ENCODE data around the gene CEMIP. TPM values are rescaled to one million over a fixed set of nuclear protein-coding genes. Genes with fewer than 3 reads are reported as not detected.

CEMIP gene
- total RNA-seq, 1 donor from 2014 or later = 0.77 TPM

GRCh38 chr15:80991421-80991820 is 212.3 kb downstream of the CEMIP start:
- H3K4me3 Mint-ChIP-seq (ENCODE audit: low read depth) = no peak overlapping the region
- H3K27me3 Mint-ChIP-seq = no peaks in the 10 kb centered on the region
- TF ChIP-seq CTCF (IDR thresholded peaks at IDR 0.05; ENCODE audit: unreplicated experiment) = no peak
- no peaks in the 10 kb centered on the region for H3K36me3 Mint-ChIP-seq (ENCODE audit: insufficient read depth)
- H3K27ac Mint-ChIP-seq = no peak overlapping the region
- H3K9me3 Mint-ChIP-seq (ENCODE audit: low read depth) = no peaks in the 10 kb centered on the region
- peaks cover 21% of the 10 kb centered on the region for H3K4me1 Mint-ChIP-seq (ENCODE audit: low read depth)
- DNase-seq (ENCODE audit: low spot score, unreplicated experiment) = no peak

- Mint-ChIP-seq H3K4me3 (ENCODE audit: low read depth) (no peak overlapping the region), H3K36me3 (ENCODE audit: insufficient read depth) (no peaks in the 10 kb centered on the region), H3K9me3 (ENCODE audit: low read depth) (no peaks in the 10 kb centered on the region), H3K27ac (no peak overlapping the region), H3K4me1 (ENCODE audit: low read depth) (peaks cover 17% of the 10 kb centered on the region), H3K27me3 (no peaks in the 10 kb centered on the region)
- no peak for TF ChIP-seq CTCF (IDR thresholded peaks at IDR 0.05; ENCODE audit: unreplicated experiment)
- DNase-seq (ENCODE audit: low spot score, unreplicated experiment) = no peak
Measured at GRCh38 chr15:80992006-80992405, 212.8 kb downstream of the CEMIP start.

GRCh38 chr15:80992441-80992840 is 213.3 kb downstream of the CEMIP start:
- no peaks in the 10 kb centered on the region for H3K36me3 Mint-ChIP-seq (ENCODE audit: insufficient read depth)
- no peaks in the 10 kb centered on the region for H3K27me3 Mint-ChIP-seq
- no peak for TF ChIP-seq CTCF (IDR thresholded peaks at IDR 0.05; ENCODE audit: unreplicated experiment)
- H3K4me1 Mint-ChIP-seq (ENCODE audit: low read depth) = peaks cover 16% of the 10 kb centered on the region
- no peak for DNase-seq (ENCODE audit: low spot score, unreplicated experiment)
- H3K9me3 Mint-ChIP-seq (ENCODE audit: low read depth) = no peaks in the 10 kb centered on the region
- H3K27ac Mint-ChIP-seq = no peak overlapping the region
- no peak overlapping the region for H3K4me3 Mint-ChIP-seq (ENCODE audit: low read depth)

- no peaks in the 10 kb centered on the region for H3K36me3 Mint-ChIP-seq (ENCODE audit: insufficient read depth)
Measured at GRCh38 chr15:80996247-80996646, 217.1 kb downstream of the CEMIP start.

GRCh38 chr15:80997692-80998091 is 218.5 kb downstream of the CEMIP start:
- H3K27me3 Mint-ChIP-seq = no peaks in the 10 kb centered on the region
- no peaks in the 10 kb centered on the region for H3K9me3 Mint-ChIP-seq (ENCODE audit: low read depth)
- no peak for TF ChIP-seq CTCF (IDR thresholded peaks at IDR 0.05; ENCODE audit: unreplicated experiment)
- no peaks in the 10 kb centered on the region for H3K36me3 Mint-ChIP-seq (ENCODE audit: insufficient read depth)
- H3K4me1 Mint-ChIP-seq (ENCODE audit: low read depth) = peaks cover 9% of the 10 kb centered on the region
- no peak overlapping the region for H3K4me3 Mint-ChIP-seq (ENCODE audit: low read depth)
- no peak overlapping the region for H3K27ac Mint-ChIP-seq
- DNase-seq (ENCODE audit: low spot score, unreplicated experiment) = no peak

More at GRCh38 chr15:80996247-80996646, 217.1 kb downstream of the CEMIP start:
- Mint-ChIP-seq H3K4me3 (ENCODE audit: low read depth) (no peak overlapping the region), H3K4me1 (ENCODE audit: low read depth) (peaks cover 9% of the 10 kb centered on the region), H3K27me3 (no peaks in the 10 kb centered on the region), H3K9me3 (ENCODE audit: low read depth) (no peaks in the 10 kb centered on the region), H3K27ac (no peak overlapping the region)
- no peak for DNase-seq (ENCODE audit: low spot score, unreplicated experiment)
- peak; percentile 45 for TF ChIP-seq CTCF (IDR thresholded peaks at IDR 0.05; ENCODE audit: unreplicated experiment)

Measured in progenitor cell of endocrine pancreas (in vitro differentiated cells).